HG02798 (cell line): ENCODE data around the gene CDC45.

Experiments
- ATAC-seq: cut with Tn5 transposase; IDR thresholded peaks from one replicate; pipeline ENCODE4 v1.9.1; 2021; ENCODE audit warnings: mild to moderate bottlenecking; ENCODE audit not compliant: unreplicated experiment, poor library complexity

CDC45 gene

DNA sequence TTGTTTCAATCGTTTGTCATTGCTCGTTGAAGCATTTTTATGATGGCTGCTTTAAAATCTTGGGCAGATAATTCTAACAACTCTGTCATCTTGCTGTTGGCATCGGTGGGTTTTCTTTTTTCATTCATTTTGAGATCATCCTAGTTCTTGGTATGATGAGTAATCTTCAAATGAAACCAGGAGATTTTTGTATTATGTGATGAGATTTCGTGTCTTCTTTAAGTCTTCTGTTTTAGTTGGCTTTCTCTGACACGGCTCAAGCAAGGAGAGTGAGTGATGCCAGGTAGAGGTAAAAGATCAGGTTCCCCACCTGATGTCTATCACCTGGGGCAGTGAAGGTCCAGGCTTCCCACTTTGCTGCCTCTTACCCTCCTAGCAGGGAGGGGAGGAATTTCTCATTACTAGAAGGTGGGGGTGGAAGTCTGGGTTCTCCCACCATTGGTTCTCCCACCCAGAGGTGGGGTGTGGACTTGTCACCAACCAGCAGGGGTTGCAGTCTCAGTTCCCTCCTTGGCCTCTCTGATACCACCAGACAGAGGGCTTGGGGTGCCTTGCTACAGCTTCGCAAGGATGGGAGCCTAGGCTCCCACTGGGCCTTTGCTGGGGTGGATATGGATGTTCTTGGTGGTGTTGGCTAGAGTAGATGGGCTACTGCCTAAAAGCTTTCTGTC, 12.9 kb downstream of the CDC45 start:
- ATAC-seq = no peak

DNA sequence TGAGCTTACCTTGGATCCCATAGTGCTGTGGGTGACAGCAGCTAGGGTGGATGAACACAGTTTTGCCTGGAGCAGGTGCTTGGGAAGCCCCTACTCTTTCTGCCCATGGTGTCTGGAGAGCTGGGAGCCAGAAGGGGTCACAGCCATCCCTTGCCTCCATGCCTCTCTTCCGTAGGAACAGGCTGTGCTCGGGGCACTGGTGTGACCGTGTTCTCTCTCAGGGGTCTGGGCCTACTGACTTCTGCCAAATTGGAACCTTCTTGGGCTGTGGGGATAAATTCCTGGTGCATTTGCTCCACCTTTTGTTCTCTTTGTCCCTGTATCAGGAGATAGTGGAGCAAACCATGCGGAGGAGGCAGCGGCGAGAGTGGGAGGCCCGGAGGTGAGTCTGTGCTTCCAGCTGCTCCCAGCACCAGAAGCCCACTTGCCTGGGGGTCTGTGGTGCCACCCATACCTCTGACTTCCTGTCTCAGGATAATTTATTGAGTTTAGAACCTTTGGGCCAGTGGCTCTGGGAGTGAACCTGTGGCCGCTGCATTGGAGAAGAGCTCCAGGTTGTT, 14.4 kb downstream of the CDC45 start:
- ATAC-seq = no peak

DNA sequence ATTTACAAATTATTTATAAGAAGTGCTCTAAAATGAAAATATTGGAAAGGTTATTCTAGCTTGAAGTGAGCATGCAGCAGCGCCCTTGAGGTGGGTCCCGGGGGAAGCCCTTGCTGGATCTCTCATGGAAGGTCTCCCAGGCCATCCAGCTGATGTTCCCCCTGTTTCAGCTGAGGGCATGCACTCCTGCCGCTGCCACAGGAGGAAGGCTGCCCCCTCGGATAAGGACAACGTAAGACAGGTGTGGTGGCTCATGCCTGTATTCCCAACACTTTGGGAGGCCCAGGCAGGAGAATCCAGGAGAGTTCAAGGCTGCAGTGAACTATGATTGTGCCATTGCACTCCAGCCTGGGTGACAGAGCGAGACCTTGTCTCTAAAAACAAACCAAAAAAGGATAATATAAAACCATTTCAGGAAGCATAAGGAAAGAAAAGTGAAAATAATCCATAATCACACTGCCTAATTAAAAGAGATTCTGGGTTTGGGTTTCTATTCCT, 15.0 kb downstream of the CDC45 start:
- ATAC-seq = no peak

DNA sequence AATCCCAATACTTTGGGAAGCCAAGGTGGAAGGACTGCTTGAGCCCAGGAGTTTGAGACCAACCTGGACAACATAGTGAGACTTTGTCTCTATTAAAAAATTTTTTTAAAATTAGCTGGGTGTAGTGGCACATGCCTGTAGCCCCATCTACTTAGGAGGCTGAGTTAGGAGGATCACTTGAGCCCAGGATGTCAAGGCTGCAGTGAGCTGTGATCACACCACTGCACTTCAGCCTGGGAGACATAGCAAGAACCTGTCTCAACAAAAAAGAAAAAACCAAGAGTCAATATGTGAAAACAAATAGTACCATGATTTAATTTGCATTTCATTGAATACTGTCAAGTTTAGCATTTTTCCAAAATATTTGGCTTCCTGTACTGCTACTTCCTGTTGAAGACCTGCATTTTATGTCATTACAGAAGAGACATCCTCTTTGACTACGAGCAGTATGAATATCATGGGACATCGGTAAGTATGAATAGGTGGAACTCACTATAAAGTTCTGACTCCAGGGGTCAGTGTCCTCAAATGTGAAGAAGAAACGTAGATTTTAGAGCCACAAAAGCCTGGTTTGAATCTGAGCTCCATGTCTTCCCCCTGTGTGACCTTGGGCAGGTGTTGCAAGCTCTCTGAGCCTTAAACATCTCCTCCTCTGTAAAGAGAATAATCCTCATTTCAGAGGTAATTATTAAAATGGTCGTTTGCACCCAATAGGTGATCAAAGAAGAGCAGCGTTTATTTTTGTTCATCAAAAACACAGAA, 16.0 kb downstream of the CDC45 start:
- no peak for ATAC-seq

DNA sequence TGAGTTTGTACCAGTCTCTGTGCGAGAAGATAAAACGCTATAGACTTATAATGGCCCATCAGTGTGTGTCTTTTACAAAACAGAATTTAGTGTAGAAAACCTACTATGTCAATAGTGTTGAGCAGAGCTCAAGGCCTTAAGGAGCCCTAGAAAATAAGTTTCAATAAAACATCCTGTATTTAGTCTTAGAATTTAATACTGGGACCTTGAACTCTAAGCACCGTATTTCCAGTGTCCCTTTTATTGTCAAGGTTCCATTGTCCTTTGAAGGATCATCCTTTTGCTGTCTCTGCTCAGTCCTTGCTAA, 16.6 kb downstream of the CDC45 start:
- ATAC-seq = no peak

DNA sequence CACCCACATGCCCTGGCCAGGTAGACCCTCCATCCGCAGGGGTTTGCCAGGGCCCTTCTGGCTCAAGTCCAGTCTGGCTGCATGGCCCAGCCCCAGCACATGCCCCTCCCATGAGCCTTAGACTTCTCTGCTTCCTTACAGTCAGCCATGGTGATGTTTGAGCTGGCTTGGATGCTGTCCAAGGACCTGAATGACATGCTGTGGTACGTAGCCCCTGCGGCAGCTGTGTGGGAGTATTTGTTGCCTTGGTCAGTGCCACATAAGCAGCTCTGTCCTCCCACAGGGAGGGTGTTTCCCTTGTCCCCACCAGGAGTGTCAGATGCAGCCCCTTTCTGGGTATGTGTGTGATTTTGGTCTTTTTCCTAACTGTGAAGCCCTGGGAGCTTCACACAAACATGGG, 17.5 kb downstream of the CDC45 start:
- ATAC-seq = no peak

- no peak for ATAC-seq
Observed at GRCh38 chr22:19498154-19498865, 18.6 kb downstream of the CDC45 start.

DNA sequence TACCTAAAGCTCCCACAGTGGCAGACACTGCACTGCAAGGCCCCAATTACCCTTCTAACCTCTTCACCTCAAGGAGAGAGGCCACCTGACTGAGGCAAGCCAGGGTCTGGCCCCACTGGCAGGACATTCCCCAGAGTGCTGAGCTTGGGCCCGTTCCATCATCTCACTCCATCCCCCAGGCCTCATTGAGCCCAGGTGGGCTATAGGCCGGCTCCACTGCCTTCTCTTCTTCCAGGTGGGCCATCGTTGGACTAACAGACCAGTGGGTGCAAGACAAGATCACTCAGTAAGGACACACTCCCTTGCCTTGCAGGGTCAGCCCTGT, 19.1 kb downstream of the CDC45 start:
- ATAC-seq = no peak

DNA sequence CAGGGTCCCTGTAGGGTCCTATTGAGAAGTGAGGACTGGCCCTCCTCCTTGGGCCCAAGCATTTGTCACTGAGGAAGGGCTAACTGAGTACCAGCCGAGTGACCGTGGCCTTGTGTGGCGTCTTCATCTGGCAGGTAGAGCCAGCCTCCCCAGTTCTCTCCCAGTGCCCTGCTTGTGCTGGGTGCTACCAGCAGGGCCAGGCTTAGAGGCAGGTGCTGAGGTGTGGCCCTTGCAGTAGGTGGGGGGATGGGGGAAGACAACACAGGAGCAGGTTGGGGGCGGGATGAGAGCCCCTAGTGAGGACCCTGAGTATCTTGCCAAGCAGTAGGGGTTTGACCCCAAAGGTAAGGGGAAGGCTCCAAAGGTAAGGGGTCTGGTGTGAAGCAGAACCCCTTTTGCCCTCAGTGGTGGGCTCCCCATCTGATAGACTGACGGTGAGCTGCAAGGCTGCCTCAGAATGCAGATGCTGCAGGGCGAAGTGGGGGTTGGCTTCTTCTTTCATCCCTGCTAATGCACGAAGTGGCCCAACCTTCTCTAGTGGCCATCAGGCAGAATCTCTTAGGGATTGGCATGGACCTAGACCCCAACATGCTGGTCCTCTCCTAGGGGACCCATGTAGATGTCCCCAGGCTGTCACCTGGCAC, 19.6 kb downstream of the CDC45 start:
- no peak for ATAC-seq

DNA sequence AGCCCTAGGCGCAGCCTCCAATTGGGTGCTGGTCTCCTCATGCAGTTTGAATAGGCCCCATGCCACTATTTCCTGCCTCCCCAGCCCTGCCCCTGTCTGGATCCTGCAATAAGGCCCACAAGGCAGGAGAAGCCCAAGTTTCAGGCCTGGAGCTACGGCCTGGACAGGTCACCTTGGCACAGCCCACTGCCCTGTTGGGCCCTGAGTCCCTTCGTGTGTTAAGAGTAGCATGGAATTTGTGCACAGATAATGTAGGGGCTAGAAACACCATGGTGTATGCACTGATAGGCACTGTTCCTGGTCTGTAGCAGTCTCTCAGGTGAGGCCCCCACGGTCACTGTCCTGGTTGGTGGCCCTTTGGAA, 20.1 kb downstream of the CDC45 start:
- ATAC-seq = no peak

DNA sequence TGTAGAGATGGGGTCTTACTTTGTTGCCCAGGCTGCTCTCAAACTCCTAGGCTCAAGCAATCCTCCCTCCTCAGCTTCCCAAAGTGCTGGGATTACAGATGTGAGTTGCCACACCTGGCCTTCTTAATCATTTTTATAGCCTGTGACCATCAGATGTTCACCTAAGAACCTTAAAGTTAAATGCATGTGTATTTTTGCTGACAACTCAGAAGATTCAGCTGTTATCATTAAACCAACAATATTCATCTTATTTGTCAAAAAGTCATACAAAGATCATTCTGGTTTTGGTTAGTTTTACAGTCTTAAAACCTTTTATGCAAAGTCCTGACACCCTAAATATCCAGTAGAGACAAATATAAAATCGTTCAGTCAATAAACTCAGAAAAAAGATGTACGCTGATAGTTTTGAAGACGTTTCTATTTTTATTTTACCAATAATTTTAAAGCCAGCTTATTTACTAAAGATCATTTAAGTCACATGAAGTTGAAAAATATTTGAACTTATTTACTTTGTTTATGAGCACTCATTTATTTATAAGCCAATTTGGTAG, 22.3 kb downstream of the CDC45 start:
- no peak for ATAC-seq

- no peak for ATAC-seq
Observed at GRCh38 chr22:19503367-19503766, 23.6 kb downstream of the CDC45 start.

DNA sequence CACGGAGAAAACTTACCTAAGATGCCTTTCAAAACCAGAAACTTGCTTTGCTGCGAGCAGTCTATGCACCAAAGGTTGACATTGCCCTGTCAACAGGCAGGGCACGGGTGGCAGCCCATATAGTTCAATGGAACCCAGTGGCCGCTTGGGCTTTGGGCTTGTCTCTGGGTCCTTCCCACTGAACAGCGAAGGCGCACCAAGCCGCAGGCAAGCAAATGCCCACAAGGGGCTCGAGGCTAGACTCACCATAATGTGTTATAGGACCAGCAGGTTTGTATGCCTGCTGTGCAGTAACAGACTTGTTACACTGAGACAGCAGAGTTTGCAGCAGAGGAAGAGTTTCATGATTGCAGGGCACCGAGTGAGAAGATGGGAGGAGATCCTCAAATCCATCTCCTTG, 24.1 kb downstream of the CDC45 start:
- ATAC-seq = no peak

GRCh38 chr22:19504900-19505734, 25.4 kb downstream of the CDC45 start:
- ATAC-seq = no peak

GRCh38 chr22:19505735-19506126, 26.0 kb downstream of the CDC45 start:
- ATAC-seq = no peak

GRCh38 chr22:19506212-19506611, 26.5 kb downstream of the CDC45 start:
- ATAC-seq = no peak

DNA sequence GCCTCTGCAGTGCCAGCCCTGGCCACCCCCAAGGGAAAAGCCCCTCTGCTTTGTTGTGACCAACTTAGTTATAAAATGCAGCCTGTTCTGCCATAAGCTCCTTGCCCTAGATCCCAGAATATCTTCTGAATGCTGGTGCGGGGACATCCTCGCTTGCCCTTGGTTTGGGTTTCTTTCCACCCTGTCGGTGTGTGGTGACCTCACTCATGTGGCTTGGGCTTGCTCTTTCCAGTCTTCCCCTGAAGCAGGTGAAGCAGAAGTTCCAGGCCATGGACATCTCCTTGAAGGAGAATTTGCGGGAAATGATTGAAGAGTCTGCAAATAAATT, 27.8 kb downstream of the CDC45 start:
- no peak for ATAC-seq

- ATAC-seq = no peak
Observed at GRCh38 chr22:19508024-19508776, 28.5 kb downstream of the CDC45 start.

DNA sequence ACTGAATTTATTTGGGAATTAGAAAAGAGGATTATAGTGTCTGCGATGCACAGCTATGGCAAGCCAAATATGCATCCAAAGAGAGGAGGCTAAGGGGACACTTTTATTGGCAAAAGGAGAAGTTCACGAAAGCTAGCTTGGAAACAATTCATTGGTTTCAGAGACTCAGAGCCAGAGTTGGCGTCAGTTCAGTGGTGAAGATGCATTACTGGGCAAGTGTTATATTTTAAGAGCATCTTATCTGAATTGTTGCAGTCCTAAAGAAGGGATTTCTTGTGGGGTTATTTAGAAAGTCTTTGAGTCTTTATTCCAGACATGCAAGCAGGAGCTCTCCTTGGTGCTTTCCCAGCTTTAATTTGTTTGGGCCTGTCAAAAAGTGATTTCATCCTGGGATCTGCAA, 29.5 kb downstream of the CDC45 start:
- ATAC-seq = no peak
